A673 (cell line): ENCODE results near the gene RASA4B.

Experiments used
- EZH2 ChIP-seq: fragments of 200-600 bp; sonication (generic); IDR thresholded peaks from 2 replicates; pipeline ENCODE4 v1.6.1; 2017; ENCODE audit warnings: borderline replicate concordance, low read depth, mild to moderate bottlenecking, mixed read lengths, antibody characterized with exemption, low read length; ENCODE audit not compliant: poor library complexity, severe bottlenecking
- TF ChIP-seq, protein P1 (sequence below): fragments of 300-800, 200-600 bp; sonication (generic); conservative IDR thresholded peaks from 2 replicates; pipeline ENCODE4 v1.5.1; 2017; ENCODE audit warnings: low read depth, mild to moderate bottlenecking, antibody characterized with exemption, low read length, moderate library complexity, mixed read lengths

DNA sequence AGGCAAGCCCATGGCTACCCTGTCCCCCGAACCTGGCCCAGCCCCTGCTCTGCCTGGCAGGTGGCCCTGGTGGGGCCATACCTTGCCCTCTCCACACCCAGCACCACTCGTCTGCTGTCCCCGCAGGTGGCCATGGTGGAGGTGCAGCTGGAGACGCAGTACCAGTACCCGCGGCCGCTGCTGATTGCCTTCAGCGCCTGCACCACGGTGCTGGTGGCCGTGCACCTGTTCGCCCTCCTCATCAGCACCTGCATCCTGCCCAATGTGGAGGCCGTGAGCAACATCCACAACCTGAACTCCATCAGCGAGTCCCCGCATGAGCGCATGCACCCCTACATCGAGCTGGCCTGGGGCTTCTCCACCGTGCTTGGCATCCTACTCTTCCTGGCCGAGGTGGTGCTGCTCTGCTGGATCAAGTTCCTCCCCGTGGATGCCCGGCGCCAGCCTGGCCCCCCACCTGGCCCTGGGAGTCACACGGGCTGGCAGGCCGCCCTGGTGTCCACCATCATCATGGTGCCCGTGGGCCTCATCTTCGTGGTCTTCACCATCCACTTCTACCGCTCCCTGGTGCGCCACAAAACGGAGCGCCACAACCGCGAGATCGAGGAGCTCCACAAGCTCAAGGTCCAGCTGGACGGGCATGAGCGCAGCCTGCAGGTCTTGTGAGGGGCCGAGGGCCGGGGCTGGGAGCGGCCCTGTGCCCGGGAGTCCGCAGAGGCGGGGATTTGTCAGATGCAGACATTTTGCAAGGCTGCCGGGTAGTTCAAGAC is 71.0 kb downstream of the RASA4B start:
- TF ChIP-seq, protein P1, sequence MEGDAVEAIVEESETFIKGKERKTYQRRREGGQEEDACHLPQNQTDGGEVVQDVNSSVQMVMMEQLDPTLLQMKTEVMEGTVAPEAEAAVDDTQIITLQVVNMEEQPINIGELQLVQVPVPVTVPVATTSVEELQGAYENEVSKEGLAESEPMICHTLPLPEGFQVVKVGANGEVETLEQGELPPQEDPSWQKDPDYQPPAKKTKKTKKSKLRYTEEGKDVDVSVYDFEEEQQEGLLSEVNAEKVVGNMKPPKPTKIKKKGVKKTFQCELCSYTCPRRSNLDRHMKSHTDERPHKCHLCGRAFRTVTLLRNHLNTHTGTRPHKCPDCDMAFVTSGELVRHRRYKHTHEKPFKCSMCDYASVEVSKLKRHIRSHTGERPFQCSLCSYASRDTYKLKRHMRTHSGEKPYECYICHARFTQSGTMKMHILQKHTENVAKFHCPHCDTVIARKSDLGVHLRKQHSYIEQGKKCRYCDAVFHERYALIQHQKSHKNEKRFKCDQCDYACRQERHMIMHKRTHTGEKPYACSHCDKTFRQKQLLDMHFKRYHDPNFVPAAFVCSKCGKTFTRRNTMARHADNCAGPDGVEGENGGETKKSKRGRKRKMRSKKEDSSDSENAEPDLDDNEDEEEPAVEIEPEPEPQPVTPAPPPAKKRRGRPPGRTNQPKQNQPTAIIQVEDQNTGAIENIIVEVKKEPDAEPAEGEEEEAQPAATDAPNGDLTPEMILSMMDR = no peak
- no peak for TF ChIP-seq EZH2
